A549 (cell line): Measurements from ENCODE around the gene APP.

ENCODE experiments used
- BHLHE40 ChIP-seq: IDR thresholded peaks from 2 replicates; pipeline ENCODE4 v1.6.1; 2012; ENCODE audit warnings: low read depth, low read length, inconsistent platforms
- CEBPB ChIP-seq, 2 experiments: fragments of >200 bp in 1 of 2; sonication (Bioruptor Twin) in 1 of 2; formaldehyde crosslinking in 1 of 2; IDR thresholded peaks; 2 replicates each; pipeline ENCODE4 v1.6.1; 2012 to 2016
- EP300 ChIP-seq, 2 experiments: fragments of >200 bp; sonication (Bioruptor Twin); formaldehyde crosslinking; IDR thresholded peaks; 2 replicates in 1 of 2; 3 replicates in 1 of 2; pipeline ENCODE4 v1.6.1; 2016 to 2017
- ESRRA ChIP-seq: fragments of 150-350 bp; IDR thresholded peaks from 2 replicates; pipeline ENCODE4 v1.6.1; 2014; ENCODE audit warnings: mild to moderate bottlenecking, low read length, borderline replicate concordance
- HOXA7 ChIP-seq: fragments of 250-450 bp; sonication (Bioruptor Pico); IDR thresholded peaks from 2 replicates; pipeline ENCODE4 v1.5.0; 2020; ENCODE audit warnings: mild to moderate bottlenecking, moderate library complexity
- MYC ChIP-seq: IDR thresholded peaks from 2 replicates; pipeline ENCODE4 v1.6.1; 2012; ENCODE audit warnings: mild to moderate bottlenecking, inconsistent platforms, low read length, improper control_type of control experiment, borderline replicate concordance
- NR3C1 ChIP-seq: fragments of >200 bp; sonication (Bioruptor Twin); formaldehyde crosslinking; IDR thresholded peaks from 3 replicates; pipeline ENCODE4 v1.6.1; 2017
- PHF8 ChIP-seq: fragments of 200-600 bp; sonication (generic); IDR thresholded peaks from 2 replicates; pipeline ENCODE4 v1.6.1; 2016; ENCODE audit warnings: low read depth, mild to moderate bottlenecking, antibody characterized with exemption, moderate library complexity, borderline replicate concordance
- RCOR1 ChIP-seq: fragments of 150-350 bp; IDR thresholded peaks from 2 replicates; pipeline ENCODE4 v1.6.1; 2014; ENCODE audit warnings: antibody characterized with exemption, low read length, low read depth
- SMC3 ChIP-seq: fragments of >200 bp; sonication (Bioruptor Twin); formaldehyde crosslinking; IDR thresholded peaks from 3 replicates; pipeline ENCODE4 v1.6.1; 2018; ENCODE audit warnings: inconsistent platforms
- TF ChIP-seq, protein P1 (sequence below): IDR thresholded peaks from 2 replicates; pipeline ENCODE4 v1.6.1; 2012
- TF ChIP-seq, protein P2 (sequence below): fragments of >200 bp; sonication (Bioruptor Twin); formaldehyde crosslinking; IDR thresholded peaks from 3 replicates; pipeline ENCODE4 v1.5.1; 2016
- TF ChIP-seq, protein P3 (sequence below): fragments of 150-350 bp; IDR thresholded peaks from 2 replicates; pipeline ENCODE4 v1.6.1; 2014; ENCODE audit warnings: low read depth, mild to moderate bottlenecking, low read length
- TF ChIP-seq, protein P4 (sequence below): fragments of 250-450 bp; sonication (Bioruptor Pico); IDR thresholded peaks from 2 replicates; pipeline ENCODE4 v1.5.0; 2021; ENCODE audit warnings: mild to moderate bottlenecking, moderate library complexity, borderline replicate concordance

DNA sequence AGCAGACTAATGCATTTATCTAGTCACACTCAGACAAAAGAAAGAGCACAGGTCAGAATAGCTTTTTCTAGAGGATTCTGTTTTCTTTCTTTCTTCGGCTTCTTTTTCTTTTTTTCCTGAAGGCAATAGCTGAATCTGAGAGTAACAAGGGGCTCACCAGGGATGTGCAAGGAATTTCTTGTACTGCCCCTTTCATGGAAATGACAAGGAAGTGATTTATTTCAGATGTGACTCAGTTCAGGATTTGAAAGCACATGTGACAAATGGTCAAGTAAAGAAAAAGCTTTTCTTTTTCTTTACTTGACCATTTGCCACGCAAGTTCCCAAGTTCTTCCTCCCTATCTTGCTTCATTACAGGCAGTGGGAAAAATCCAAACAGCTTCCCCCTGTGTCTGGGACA, 233.8 kb downstream of the APP start:
- TF ChIP-seq, protein P1, sequence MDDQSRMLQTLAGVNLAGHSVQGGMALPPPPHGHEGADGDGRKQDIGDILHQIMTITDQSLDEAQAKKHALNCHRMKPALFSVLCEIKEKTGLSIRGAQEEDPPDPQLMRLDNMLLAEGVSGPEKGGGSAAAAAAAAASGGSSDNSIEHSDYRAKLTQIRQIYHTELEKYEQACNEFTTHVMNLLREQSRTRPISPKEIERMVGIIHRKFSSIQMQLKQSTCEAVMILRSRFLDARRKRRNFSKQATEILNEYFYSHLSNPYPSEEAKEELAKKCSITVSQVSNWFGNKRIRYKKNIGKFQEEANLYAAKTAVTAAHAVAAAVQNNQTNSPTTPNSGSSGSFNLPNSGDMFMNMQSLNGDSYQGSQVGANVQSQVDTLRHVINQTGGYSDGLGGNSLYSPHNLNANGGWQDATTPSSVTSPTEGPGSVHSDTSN: no peak
- TF ChIP-seq, protein P2, sequence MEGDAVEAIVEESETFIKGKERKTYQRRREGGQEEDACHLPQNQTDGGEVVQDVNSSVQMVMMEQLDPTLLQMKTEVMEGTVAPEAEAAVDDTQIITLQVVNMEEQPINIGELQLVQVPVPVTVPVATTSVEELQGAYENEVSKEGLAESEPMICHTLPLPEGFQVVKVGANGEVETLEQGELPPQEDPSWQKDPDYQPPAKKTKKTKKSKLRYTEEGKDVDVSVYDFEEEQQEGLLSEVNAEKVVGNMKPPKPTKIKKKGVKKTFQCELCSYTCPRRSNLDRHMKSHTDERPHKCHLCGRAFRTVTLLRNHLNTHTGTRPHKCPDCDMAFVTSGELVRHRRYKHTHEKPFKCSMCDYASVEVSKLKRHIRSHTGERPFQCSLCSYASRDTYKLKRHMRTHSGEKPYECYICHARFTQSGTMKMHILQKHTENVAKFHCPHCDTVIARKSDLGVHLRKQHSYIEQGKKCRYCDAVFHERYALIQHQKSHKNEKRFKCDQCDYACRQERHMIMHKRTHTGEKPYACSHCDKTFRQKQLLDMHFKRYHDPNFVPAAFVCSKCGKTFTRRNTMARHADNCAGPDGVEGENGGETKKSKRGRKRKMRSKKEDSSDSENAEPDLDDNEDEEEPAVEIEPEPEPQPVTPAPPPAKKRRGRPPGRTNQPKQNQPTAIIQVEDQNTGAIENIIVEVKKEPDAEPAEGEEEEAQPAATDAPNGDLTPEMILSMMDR: no peak
- TF ChIP-seq CEBPB (IDR thresholded peaks at IDR 0.05): no peak
- no peak for TF ChIP-seq ESRRA
- TF ChIP-seq MYC: no peak
- TF ChIP-seq, protein P3, sequence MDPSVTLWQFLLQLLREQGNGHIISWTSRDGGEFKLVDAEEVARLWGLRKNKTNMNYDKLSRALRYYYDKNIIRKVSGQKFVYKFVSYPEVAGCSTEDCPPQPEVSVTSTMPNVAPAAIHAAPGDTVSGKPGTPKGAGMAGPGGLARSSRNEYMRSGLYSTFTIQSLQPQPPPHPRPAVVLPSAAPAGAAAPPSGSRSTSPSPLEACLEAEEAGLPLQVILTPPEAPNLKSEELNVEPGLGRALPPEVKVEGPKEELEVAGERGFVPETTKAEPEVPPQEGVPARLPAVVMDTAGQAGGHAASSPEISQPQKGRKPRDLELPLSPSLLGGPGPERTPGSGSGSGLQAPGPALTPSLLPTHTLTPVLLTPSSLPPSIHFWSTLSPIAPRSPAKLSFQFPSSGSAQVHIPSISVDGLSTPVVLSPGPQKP: no peak
- no peak for TF ChIP-seq BHLHE40
- TF ChIP-seq PHF8: no peak
- no peak for TF ChIP-seq NR3C1
- TF ChIP-seq RCOR1: no peak
- no peak for TF ChIP-seq HOXA7 (CRISPR knock-in tag)
- no peak for TF ChIP-seq SMC3
- TF ChIP-seq, protein P4, sequence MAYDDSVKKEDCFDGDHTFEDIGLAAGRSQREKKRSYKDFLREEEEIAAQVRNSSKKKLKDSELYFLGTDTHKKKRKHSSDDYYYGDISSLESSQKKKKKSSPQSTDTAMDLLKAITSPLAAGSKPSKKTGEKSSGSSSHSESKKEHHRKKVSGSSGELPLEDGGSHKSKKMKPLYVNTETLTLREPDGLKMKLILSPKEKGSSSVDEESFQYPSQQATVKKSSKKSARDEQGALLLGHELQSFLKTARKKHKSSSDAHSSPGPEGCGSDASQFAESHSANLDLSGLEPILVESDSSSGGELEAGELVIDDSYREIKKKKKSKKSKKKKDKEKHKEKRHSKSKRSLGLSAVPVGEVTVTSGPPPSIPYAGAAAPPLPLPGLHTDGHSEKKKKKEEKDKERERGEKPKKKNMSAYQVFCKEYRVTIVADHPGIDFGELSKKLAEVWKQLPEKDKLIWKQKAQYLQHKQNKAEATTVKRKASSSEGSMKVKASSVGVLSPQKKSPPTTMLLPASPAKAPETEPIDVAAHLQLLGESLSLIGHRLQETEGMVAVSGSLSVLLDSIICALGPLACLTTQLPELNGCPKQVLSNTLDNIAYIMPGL (CRISPR knock-in tag): no peak
- TF ChIP-seq EP300 (IDR thresholded peaks at IDR 0.05): no peak
